Skin epidermis (tissue), 12 donors: ENCODE results near the gene TOR2A.
A peak's percentile ranks its signal among the peaks of the same experiment; 100 is the strongest.
"Not testable (repeated sequence)": the region's sequence is repeated elsewhere in the genome, so short reads cannot be mapped to it uniquely, and the experiment has no call there.

Source experiments
- H3K27ac ChIP-seq, 21 experiments: fragments of 200-600 bp; sonication (generic) in 11 of 21; one replicate each; pipeline ENCODE4 v1.5.0; 2020; ENCODE audit warnings: mild to moderate bottlenecking in 3 of 21, inconsistent platforms in 2 of 21, moderate library complexity in 2 of 21
- H3K4me3 ChIP-seq, 7 experiments: fragments of 200-600 bp; sonication (generic) in 2 of 7; one replicate each; pipeline ENCODE4 v1.5.0; 2020; ENCODE audit warnings: inconsistent platforms in 2 of 7, mild to moderate bottlenecking in 2 of 7, moderate library complexity in 1 of 7

The TOR2A gene

GRCh38 chr9:127770583-127770904 lies 35.5 kb upstream of the TOR2A start:
- peak overlapping the region in 20 of 21 experiments; percentile 14 to 88 (median 76) for H3K27ac ChIP-seq
- H3K4me3 ChIP-seq = peak overlapping the region; percentile 41 to 55 (median 45)

GRCh38 chr9:127769929-127770582 lies 35.0 kb upstream of the TOR2A start:
- Histone ChIP-seq H3K4me3 (peak overlapping the region; percentile 41 to 55 (median 45)), H3K27ac (peak overlapping the region; percentile 14 to 88 (median 76))

GRCh38 chr9:127769101-127769500 lies 34.0 kb upstream of the TOR2A start:
- Histone ChIP-seq H3K4me3 (no peak overlapping the region), H3K27ac (peak overlapping the region in 18 of 21 experiments; percentile 10 to 88 (median 78))

GRCh38 chr9:127768698-127769097 lies 33.6 kb upstream of the TOR2A start:
- peak overlapping the region in 20 of 21 experiments; percentile 10 to 88 (median 76) for H3K27ac ChIP-seq
- no peak overlapping the region for H3K4me3 ChIP-seq

DNA sequence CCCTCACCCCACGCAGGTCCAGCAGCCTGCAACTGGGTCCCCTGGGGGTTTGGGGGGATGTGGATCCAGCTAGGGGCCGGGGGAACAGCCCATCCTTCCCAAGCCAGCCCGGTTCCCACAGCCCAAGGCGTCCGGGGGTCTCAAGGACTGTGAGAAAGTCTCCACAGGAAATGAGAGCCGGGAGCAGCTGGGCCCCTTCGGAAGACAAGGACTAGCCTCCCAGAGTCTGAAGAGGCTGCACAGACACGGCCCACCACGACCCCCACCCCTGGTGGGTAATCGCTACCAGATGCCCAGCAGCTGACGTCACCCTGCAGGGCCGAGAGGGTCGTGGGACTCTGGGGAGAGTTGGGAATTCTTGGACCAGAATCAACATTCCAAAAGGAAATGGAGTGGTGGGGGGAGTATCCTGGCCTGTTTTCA lies 32.8 kb upstream of the TOR2A start:
- Histone ChIP-seq H3K4me3 (peak overlapping the region in 1 of 7 experiments; percentile 3), H3K27ac (peak overlapping the region in 20 of 21 experiments; percentile 0 to 88 (median 76))

GRCh38 chr9:127767410-127767809 lies 32.3 kb upstream of the TOR2A start:
- peak overlapping the region in 20 of 21 experiments; percentile 0 to 88 (median 76) for H3K27ac ChIP-seq
- no peak overlapping the region for H3K4me3 ChIP-seq

- no peak overlapping the region for H3K4me3 ChIP-seq
- H3K27ac ChIP-seq = peak overlapping the region in 8 of 21 experiments; percentile 3 to 87 (median 78)
These were observed 30.3 kb upstream of the TOR2A start for GRCh38 chr9:127765418-127765817.

- Histone ChIP-seq H3K27ac (peak overlapping the region in 19 of 21 experiments; percentile 3 to 87 (median 53)), H3K4me3 (no peak overlapping the region)
These were observed 28.9 kb upstream of the TOR2A start for GRCh38 chr9:127763918-127764384.

- H3K27ac ChIP-seq = peak overlapping the region in 18 of 21 experiments; percentile 7 to 87 (median 58)
- H3K4me3 ChIP-seq = no peak overlapping the region
These were observed 27.1 kb upstream of the TOR2A start for GRCh38 chr9:127762111-127762676.

DNA sequence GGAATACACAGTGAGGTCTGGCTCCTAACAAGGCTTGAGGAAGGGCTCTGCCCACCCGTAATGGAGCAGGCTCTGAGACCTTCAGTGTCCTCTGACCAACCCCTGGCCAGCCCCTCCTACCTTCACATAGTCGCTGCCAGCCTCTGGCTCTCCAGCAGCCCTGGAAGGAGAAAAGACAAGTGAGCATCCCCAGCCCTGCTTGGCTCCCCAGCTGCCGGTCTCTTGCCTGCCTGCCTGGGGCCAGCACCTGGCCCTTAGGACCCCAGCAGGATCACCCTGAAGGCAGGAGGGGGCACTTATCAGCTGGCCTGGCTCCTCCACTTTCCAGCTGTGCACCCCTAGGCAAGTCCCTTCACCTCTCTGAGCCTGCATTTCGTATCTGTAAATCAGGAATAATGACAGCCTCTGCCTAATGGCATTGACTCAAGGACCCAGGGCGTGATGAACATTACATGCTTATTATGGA lies 26.4 kb upstream of the TOR2A start:
- H3K27ac ChIP-seq = peak overlapping the region in 15 of 21 experiments; percentile 15 to 82 (median 57)
- no peak overlapping the region for H3K4me3 ChIP-seq

GRCh38 chr9:127761061-127761460 lies 26.0 kb upstream of the TOR2A start:
- peak overlapping the region in 8 of 21 experiments; percentile 15 to 74 (median 64) for H3K27ac ChIP-seq

DNA sequence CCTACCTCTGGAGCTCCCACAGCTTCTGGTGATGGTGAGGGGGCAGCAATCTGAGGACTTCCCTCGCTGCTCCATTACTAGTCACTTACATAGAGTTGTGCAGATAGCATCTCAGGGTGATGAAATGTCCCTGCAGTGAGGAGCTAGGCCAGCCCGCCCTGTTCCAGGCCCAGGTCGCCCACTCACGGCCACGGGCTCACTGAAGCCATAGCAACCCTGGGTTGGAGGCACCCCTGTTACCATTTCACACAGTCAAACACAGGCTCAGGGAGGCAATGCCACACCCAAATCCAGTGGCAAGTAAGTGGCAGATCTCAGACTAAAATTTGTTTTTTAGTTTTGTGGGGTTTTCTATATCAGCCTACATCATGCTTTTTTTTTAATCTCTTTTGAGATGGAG lies 23.7 kb upstream of the TOR2A start:
- no peak overlapping the region for H3K4me3 ChIP-seq

More at GRCh38 chr9:127761061-127761460, 26.0 kb upstream of the TOR2A start:
- H3K4me3 ChIP-seq = no peak overlapping the region

DNA sequence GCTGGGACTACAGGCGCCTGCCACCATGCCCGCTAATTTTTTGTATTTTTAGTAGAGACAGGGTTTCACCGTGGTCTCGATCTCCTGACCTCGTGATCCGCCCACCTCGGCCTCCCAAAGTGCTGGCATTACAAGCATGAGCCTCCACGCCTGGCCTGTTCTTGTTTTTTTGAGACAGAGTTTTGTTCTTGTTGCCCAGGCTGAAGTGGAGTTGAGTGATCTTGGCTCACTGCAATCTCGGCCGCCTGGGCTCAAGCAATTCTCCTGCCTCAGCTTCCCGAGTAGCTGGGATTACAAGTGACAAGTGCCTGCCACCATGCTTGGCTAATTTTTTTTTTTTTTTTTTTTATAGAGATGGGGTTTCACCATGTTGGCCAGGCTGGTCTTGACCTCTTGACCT lies 21.7 kb upstream of the TOR2A start:
- not testable (repeated sequence) for H3K27ac ChIP-seq, H3K4me3 ChIP-seq

More for the DNA sequence above, 23.7 kb upstream of the TOR2A start:
- peak overlapping the region in 1 of 21 experiments; percentile 34 for H3K27ac ChIP-seq

DNA sequence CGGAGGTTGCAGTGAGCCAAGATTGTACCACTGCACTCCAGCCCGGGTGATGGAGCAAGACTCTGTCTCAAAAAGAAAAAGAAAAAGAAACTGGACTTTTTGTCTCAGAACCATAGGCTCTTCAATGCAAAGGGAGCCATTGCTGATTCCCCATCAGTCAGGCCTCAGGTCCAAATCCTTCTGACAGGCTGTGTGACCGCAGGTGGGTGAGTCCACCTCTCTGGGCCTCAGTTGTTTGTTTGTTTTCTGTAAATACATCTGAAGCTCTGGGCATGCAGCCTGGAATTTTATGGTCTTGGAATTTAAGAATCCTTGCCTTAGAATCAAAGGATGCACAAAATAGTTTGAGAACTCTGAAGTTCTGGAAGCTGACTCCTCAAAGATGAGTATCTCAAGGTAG lies 21.1 kb upstream of the TOR2A start:
- H3K4me3 ChIP-seq = no peak overlapping the region
- no peak overlapping the region for H3K27ac ChIP-seq

GRCh38 chr9:127755061-127756060 lies 20.3 kb upstream of the TOR2A start:
- peak overlapping the region in 1 of 7 experiments; percentile 17 for H3K4me3 ChIP-seq
- no peak overlapping the region for H3K27ac ChIP-seq

- H3K27ac ChIP-seq = no peak overlapping the region
- peak overlapping the region in 1 of 7 experiments; percentile 17 for H3K4me3 ChIP-seq
These were observed 19.3 kb upstream of the TOR2A start for GRCh38 chr9:127754099-127755060.

- Histone ChIP-seq H3K27ac (no peak overlapping the region), H3K4me3 (no peak overlapping the region)
These were observed 18.5 kb upstream of the TOR2A start for GRCh38 chr9:127753622-127754021.

DNA sequence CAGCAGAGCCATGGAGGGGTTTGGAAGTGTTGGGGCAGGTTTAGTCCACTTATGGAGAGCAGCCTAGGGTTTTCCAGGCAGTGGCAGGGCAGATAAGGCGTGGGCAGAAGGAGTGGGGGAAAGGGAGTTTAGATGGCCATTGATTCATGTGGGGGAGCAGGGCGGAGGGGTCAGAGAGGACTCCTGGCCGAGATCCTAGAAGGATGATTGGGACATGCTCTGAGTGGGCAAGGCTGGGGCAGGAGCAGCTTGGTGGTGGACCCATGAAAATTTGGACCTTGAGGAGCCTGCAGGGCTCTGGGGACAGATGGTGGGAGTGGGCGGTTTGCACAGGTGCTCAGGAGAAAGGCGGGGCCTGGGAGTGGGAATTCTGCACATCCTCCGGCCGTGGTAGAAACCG lies 18.1 kb upstream of the TOR2A start:
- no peak overlapping the region for H3K27ac ChIP-seq
- H3K4me3 ChIP-seq = no peak overlapping the region
